ENCODE measurements around the gene TRAF2.

TRAF2 gene

GRCh38 chr9:136964833-136965422 is 78.6 kb downstream of the TRAF2 start:
- DNase-seq: no peak

- DNase-seq: no peak
Measured at GRCh38 chr9:136965771-136966484, 79.6 kb downstream of the TRAF2 start.

- DNase-seq: no peak
Measured at GRCh38 chr9:136968333-136969127, 82.2 kb downstream of the TRAF2 start.

GRCh38 chr9:136969150-136969549 is 82.8 kb downstream of the TRAF2 start:
- no peak for DNase-seq

- DNase-seq: no peak
Measured at GRCh38 chr9:136969774-136970173, 83.5 kb downstream of the TRAF2 start.

GRCh38 chr9:136970361-136970760 is 84.0 kb downstream of the TRAF2 start:
- DNase-seq: no peak

- no peak for DNase-seq
Measured at GRCh38 chr9:136971746-136972145, 85.4 kb downstream of the TRAF2 start.

- DNase-seq: no peak
Measured at GRCh38 chr9:136972335-136972734, 86.0 kb downstream of the TRAF2 start.

GRCh38 chr9:136972743-136973142 is 86.4 kb downstream of the TRAF2 start:
- DNase-seq: no peak

- DNase-seq: no peak
Measured at GRCh38 chr9:136973618-136974617, 87.6 kb downstream of the TRAF2 start.

- no peak for DNase-seq
Measured at GRCh38 chr9:136974817-136975535, 88.7 kb downstream of the TRAF2 start.

- no peak for DNase-seq
Measured at GRCh38 chr9:136975644-136976043, 89.3 kb downstream of the TRAF2 start.
